Activated gamma-delta T cell treated with anti-CD3 and anti-CD28 coated beads, Interleukin-2, amount 50 U/mL, for 16 hours (primary cell): ENCODE results near the gene ADAMTS17.

Experiments used
- DNase-seq: peaks from one replicate; pipeline ENCODE4 v3.0.0-alpha.2; 2020; ENCODE audit warnings: low read depth

ADAMTS17 gene

DNA sequence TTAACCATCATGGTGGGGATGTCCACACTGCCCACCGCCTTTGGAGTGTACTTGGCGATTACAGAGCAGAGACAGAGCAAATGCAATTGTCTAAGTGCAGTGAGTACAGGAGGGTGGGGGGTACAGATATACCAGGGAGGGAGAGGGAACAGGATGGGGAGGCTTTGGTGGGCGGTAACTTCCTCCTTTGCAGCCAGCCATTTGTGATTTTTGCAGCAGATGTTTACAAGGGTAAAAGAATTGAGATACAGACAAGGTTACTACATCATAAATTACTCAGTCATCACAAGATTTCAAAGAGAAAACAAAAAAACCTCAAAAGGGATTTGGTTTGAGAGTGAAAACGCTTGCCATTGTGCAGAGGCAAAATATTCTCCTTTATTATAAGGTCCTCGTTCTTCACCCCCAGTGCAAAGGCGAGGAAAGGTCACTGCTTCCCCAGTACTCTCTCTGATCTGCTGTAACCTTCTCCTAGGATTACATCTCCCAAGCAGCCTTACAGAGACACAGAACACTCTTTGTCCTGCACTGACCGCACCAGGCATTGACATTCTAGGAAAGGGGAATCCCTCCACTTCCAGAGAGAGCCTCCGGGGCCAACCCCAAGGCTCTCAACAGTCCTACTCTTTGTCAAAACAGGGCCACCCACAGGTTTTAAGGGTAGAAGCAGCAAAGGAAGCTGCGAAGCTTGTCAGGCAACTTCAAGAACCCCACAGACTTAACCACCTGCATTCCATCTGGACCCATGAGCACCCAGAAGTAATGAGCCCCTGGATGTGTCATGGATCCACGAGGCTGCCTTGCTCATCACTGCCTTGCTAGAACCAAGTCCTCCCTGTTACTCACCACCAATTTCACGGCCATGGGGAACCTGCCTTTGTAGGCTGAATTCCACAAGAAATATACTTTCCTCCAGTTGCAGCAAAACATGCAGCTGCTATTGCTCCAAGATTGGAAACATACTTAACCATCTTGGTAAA is 117.3 kb downstream of the ADAMTS17 start:
- DNase-seq, result no peak

GRCh38 chr15:100222349-100222715 is 119.4 kb downstream of the ADAMTS17 start:
- DNase-seq, result no peak

GRCh38 chr15:100221471-100222348 is 120.1 kb downstream of the ADAMTS17 start:
- DNase-seq, result no peak

DNA sequence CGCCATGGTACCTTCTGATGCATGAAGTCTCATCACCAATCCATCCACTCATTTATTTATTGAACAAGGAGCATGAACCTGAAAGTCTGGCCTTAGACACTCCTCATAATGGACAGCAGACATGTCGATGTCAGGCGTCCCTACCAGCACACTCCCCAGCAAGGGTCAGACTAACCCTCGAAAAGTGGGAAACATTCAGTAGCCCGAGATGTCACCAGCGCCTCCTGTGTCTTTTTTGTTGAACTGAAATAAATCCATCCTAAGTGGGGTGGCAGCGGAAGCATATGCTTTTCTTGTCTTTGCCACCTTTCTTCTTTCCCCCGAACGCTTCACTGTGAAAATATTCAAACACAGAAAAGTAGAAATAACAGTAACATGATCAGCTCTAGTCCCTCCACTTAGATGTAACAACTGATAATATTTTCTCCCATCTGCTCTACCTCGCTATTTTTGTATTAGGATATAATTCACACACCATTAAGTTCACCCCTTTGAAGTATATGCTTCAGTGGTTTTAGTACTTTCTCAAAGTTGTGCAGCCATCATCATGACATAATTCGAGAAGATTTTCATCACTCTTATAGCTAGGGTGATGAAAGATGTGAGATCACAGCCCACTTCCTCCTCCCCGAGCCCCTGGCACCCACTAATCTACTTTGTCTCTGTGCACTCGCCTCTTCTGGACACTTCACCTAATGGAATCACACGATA is 121.6 kb downstream of the ADAMTS17 start:
- no peak for DNase-seq

GRCh38 chr15:100218434-100218833 is 123.3 kb downstream of the ADAMTS17 start:
- no peak for DNase-seq

DNA sequence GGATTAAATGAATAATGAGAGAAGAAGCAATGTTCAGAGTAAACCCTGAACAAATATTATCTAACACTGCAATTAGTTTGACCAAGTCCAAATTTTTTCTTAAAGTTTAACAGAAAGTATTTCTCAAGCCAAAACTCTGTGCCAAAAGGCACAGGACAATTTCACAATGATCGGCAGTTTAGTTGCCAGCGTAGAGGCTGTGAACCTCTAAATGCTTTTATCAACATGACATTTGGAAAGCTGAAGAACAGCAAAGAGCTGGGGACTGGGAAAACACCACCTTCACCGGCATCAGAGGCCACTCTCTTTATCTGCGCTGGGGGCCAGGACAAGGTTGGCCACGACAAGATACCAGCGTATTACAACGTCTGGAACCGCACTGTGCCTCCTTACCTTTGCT is 125.6 kb downstream of the ADAMTS17 start:
- no peak for DNase-seq

DNA sequence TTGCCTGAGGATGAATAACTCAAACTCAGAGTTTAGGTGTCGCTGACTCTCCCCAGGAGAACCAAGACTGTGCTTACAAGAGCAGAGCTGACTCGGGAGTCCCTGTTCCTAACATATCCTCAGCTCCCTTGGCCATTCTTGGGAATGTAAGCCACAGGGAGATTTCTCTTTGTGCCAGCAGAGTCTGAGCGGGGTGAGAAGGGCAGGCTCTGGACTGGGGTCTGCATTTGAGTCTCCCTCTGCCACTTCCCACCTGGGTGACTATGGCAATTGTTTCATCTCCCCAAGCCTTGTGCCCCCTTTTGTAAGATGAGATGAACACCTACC is 126.0 kb downstream of the ADAMTS17 start:
- no peak for DNase-seq

DNA sequence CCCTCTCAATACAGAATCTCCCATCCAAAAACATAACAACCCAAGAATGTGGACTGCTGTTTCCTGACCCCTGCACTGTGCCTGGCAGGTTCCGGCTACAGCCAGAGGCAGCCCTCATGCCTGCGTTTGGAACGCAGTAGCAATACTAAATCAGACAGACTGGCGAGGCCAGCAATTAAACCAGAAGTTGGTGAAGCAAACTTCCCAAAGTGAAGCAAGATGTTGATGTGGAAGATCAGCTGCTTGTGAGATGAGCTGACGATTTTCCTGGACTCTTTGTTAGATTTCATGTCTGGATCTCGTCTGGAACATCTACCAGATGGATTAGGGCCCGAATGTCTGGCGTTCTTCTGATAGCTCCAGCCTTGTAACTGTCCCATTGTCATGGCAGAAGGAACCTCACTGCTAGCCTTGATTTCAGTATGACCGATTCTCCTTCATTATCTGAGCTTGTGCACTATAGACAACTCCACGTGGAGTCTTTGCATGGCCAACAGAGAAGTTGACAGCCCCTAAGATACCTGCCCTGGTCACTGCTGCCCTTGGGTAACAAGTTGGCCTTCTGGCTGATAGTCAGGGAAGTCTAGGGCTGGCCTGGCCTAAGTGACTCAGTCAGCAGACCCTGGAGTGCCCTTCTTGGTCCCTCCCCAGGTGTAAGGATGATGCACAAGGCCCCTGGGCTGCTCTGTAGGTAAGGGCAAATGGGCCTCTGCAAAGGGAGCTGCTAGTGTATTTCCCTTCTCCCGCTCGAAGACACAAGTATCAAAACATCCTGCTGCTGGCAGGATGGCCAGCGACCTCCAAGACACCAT is 126.5 kb downstream of the ADAMTS17 start:
- no peak for DNase-seq

GRCh38 chr15:100211855-100212850 is 129.6 kb downstream of the ADAMTS17 start:
- no peak for DNase-seq

- DNase-seq, result no peak
These were observed 131.4 kb downstream of the ADAMTS17 start for GRCh38 chr15:100210338-100210737.

DNA sequence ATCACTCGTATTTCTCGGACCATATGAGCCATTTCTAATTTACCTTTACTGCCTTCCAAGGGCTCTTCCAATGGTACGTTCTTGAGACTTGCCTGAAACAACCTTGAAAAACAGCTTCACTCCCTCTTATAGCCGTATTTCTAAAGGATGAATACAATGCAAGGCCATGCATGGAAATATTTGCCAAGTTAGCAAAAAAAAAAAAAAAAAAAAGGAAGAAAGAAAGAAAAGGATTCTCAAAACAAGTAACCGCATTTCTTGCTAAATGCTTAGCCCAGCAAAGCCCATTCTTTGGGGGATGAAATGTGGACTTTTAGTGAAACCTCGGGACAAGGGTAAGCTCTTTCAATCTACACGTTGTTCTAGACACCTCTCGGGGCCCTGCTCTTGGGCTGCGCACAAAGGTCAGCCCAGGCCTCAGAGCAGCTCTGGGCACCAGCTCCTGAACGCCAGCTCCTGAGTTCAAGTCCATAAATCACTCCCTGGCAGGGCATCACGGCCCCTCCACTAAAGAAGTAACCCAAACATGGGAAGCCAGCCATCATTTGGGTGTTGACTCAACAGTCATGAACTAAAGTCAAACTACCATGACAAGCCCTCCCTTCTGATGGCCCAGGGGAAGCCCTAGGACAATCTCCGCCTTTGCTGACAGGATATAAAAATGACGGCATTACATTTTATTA is 132.7 kb downstream of the ADAMTS17 start:
- no peak for DNase-seq

GRCh38 chr15:100207053-100207452 is 134.7 kb downstream of the ADAMTS17 start:
- DNase-seq, result no peak

DNA sequence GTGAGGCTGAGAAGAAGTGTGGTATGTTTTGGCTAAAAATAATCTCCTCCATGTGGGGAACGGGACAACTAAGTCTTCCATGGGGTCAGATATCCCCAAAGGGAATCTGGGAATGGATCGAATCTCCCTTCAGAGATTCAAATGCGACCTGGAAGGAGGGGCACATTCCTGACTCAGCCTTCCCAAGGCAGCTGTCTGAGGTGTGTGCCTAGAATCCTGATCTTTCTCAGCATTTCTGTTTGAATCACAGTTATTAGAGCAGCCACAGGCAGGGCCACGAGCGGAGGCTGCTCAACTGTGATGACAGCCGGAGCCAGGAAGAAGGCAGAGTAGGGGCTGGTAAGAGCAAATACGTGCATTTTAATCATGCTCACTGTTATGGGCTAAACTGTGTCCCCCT is 135.1 kb downstream of the ADAMTS17 start:
- no peak for DNase-seq

- DNase-seq, result no peak
These were observed 136.1 kb downstream of the ADAMTS17 start for GRCh38 chr15:100205549-100206295.

DNA sequence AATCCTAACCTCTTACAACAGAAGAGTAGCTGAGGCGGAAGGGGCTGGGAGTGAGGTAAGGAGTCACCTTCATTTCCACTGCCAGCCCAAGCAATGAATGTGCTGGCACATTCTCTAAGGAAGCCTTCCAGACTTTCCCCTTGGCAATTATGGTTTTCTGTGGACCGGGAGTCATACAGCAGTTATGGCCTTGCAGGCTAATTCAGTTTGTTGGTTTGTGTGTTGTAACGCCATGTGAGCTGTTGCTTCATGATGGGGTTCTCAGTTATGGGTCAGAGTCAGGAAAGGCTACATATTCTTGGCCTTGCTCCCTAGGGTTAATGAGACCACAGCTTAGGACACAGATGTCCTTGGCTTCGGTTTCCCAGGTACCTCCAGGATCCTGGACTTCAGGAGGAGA is 137.0 kb downstream of the ADAMTS17 start:
- no peak for DNase-seq

GRCh38 chr15:100204211-100204610 is 137.6 kb downstream of the ADAMTS17 start:
- DNase-seq, result no peak

- no peak for DNase-seq
These were observed 139.3 kb downstream of the ADAMTS17 start for GRCh38 chr15:100202309-100202960.
